ENCODE data around the gene ARHGAP36.

The ARHGAP36 gene

DNA sequence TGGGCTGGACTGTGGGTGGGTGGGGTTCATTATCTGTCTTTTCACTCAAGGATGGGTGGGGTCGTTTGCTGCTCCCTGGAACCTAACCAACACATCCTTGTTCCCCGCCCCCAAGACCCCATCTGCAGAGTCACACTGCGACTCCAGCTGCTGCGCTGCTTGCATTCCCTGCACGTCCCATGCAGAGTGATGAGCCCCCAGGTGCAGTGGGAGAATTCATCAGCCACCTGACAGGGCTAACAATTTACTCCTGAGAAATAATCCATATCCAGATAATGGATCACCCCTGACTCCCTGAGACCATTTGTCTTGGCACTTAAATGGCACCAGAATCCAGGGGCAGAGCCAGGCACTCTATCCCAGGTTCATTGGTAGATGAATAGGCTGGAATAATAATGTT, 12.4 kb upstream of the ARHGAP36 start (continued):
- TF ChIP-seq, protein P1, sequence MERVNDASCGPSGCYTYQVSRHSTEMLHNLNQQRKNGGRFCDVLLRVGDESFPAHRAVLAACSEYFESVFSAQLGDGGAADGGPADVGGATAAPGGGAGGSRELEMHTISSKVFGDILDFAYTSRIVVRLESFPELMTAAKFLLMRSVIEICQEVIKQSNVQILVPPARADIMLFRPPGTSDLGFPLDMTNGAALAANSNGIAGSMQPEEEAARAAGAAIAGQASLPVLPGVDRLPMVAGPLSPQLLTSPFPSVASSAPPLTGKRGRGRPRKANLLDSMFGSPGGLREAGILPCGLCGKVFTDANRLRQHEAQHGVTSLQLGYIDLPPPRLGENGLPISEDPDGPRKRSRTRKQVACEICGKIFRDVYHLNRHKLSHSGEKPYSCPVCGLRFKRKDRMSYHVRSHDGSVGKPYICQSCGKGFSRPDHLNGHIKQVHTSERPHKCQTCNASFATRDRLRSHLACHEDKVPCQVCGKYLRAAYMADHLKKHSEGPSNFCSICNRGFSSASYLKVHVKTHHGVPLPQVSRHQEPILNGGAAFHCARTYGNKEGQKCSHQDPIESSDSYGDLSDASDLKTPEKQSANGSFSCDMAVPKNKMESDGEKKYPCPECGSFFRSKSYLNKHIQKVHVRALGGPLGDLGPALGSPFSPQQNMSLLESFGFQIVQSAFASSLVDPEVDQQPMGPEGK (CRISPR knock-in tag; IDR thresholded peaks at IDR 0.05; ENCODE audit: borderline replicate concordance) = no peak
- TF ChIP-seq TOX (CRISPR knock-in tag; IDR thresholded peaks at IDR 0.05; ENCODE audit: borderline replicate concordance) (no peak), CSDC2 (CRISPR knock-in tag; IDR thresholded peaks at IDR 0.05) (no peak), GLIS3 (CRISPR knock-in tag; IDR thresholded peaks at IDR 0.05) (no peak), ZFP30 (CRISPR knock-in tag; IDR thresholded peaks at IDR 0.05) (no peak), ZNF565 (CRISPR knock-in tag; conservative IDR thresholded peaks at IDR 0.05; ENCODE audit: low read depth) (no peak)
- TF ChIP-seq, protein P2, sequence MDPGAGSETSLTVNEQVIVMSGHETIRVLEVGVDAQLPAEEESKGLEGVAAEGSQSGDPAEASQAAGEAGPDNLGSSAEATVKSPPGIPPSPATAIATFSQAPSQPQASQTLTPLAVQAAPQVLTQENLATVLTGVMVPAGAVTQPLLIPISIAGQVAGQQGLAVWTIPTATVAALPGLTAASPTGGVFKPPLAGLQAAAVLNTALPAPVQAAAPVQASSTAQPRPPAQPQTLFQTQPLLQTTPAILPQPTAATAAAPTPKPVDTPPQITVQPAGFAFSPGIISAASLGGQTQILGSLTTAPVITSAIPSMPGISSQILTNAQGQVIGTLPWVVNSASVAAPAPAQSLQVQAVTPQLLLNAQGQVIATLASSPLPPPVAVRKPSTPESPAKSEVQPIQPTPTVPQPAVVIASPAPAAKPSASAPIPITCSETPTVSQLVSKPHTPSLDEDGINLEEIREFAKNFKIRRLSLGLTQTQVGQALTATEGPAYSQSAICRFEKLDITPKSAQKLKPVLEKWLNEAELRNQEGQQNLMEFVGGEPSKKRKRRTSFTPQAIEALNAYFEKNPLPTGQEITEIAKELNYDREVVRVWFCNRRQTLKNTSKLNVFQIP (CRISPR knock-in tag; IDR thresholded peaks at IDR 0.05; ENCODE audit: borderline replicate concordance, low read depth) = no peak

DNA sequence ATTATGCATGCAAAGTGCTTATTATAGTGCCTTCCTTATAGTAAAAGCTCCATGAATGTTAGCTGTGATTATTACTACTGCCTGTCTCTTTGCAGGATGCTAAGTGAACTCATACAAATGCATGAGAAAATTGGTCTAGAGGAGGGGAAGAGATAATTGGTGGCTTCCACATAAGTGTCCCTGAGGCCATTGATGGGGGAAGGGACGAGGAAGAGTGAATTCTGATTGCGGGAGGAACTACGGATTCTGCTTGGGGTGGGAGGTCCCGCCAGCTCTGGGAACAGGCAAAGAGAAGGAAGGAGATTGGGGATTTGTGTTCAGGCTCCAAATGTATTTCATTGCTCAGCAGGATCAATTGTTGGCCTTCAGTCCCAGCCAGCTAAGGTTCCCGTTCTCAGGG, 11.6 kb upstream of the ARHGAP36 start:
- ATAC-seq = no peak
- TF ChIP-seq, protein P2 (CRISPR knock-in tag; IDR thresholded peaks at IDR 0.05; ENCODE audit: borderline replicate concordance, low read depth) = no peak
- TF ChIP-seq, protein P3, sequence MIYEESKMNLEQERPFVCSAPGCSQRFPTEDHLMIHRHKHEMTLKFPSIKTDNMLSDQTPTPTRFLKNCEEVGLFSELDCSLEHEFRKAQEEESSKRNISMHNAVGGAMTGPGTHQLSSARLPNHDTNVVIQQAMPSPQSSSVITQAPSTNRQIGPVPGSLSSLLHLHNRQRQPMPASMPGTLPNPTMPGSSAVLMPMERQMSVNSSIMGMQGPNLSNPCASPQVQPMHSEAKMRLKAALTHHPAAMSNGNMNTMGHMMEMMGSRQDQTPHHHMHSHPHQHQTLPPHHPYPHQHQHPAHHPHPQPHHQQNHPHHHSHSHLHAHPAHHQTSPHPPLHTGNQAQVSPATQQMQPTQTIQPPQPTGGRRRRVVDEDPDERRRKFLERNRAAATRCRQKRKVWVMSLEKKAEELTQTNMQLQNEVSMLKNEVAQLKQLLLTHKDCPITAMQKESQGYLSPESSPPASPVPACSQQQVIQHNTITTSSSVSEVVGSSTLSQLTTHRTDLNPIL (CRISPR knock-in tag; IDR thresholded peaks at IDR 0.05; ENCODE audit: low read depth) = no peak
- TF ChIP-seq ZNF70 (CRISPR knock-in tag; IDR thresholded peaks at IDR 0.05) (no peak), ZC3H10 (CRISPR knock-in tag; IDR thresholded peaks at IDR 0.05) (no peak), ESRRG (CRISPR knock-in tag; IDR thresholded peaks at IDR 0.05) (no peak), BACH2 (CRISPR knock-in tag; IDR thresholded peaks at IDR 0.05; ENCODE audit: borderline replicate concordance) (no peak)
- TF ChIP-seq, protein P4, sequence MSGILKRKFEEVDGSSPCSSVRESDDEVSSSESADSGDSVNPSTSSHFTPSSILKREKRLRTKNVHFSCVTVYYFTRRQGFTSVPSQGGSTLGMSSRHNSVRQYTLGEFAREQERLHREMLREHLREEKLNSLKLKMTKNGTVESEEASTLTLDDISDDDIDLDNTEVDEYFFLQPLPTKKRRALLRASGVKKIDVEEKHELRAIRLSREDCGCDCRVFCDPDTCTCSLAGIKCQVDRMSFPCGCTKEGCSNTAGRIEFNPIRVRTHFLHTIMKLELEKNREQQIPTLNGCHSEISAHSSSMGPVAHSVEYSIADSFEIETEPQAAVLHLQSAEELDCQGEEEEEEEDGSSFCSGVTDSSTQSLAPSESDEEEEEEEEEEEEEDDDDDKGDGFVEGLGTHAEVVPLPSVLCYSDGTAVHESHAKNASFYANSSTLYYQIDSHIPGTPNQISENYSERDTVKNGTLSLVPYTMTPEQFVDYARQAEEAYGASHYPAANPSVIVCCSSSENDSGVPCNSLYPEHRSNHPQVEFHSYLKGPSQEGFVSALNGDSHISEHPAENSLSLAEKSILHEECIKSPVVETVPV (CRISPR knock-in tag; IDR thresholded peaks at IDR 0.05) = no peak
- TF ChIP-seq, protein P1 (CRISPR knock-in tag; IDR thresholded peaks at IDR 0.05; ENCODE audit: borderline replicate concordance) = no peak

DNA sequence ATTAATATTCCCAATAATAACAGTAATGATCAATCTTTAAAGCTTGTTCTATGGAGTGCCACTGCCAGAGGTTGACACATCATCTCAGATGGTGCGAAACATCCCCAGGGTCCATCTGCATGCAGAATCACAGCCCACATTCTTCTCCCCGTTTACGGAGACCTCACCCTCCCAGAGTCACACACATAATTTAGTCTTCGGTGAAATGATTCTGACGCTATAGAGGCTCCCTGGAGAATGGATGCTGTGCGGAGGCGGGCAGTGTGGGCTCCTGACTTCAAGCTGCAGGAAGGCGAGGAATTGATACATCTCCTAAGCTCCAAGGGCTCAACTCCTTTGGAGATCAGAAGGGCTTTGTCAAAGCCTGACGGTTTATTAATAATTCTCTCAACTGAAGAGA, 11.0 kb upstream of the ARHGAP36 start:
- TF ChIP-seq TOX (CRISPR knock-in tag; IDR thresholded peaks at IDR 0.05; ENCODE audit: borderline replicate concordance) = no peak
- TF ChIP-seq, protein P3 (CRISPR knock-in tag; IDR thresholded peaks at IDR 0.05; ENCODE audit: low read depth) = no peak
- TF ChIP-seq, protein P1 (CRISPR knock-in tag; IDR thresholded peaks at IDR 0.05; ENCODE audit: borderline replicate concordance) = no peak
- no peak for TF ChIP-seq SNAI2 (CRISPR knock-in tag; IDR thresholded peaks at IDR 0.05)
- no peak for ATAC-seq

Measured in SK-N-SH treated with all-trans-retinoic acid at 6 μM for 48 hours (cell line).